HEK293 (cell line): ENCODE measurements around the gene NOVA2.

Experiments
- KLF17 ChIP-seq: fragments of 450-650 bp; formaldehyde crosslinking; IDR thresholded peaks from 2 replicates; pipeline ENCODE4 v1.5.1; 2016; ENCODE audit warnings: missing biosample characterization, missing genetic modification characterization
- SCRT1 ChIP-seq: fragments of 450-650 bp; formaldehyde crosslinking; IDR thresholded peaks from 2 replicates; pipeline ENCODE4 v1.5.1; 2016; ENCODE audit warnings: missing biosample characterization, missing genetic modification characterization, borderline replicate concordance
- ZBTB17 ChIP-seq: fragments of 450-650 bp; formaldehyde crosslinking; IDR thresholded peaks from 2 replicates; pipeline ENCODE4 v1.5.1; 2016; ENCODE audit warnings: missing biosample characterization, missing genetic modification characterization
- ZBTB49 ChIP-seq: fragments of 450-650 bp; formaldehyde crosslinking; IDR thresholded peaks from 2 replicates; pipeline ENCODE4 v1.5.1; 2016; ENCODE audit warnings: missing biosample characterization, missing genetic modification characterization, low read depth
- ZNF211 ChIP-seq: fragments of 450-650 bp; formaldehyde crosslinking; IDR thresholded peaks from 2 replicates; pipeline ENCODE4 v1.5.1; 2016; ENCODE audit warnings: low read depth, missing biosample characterization, missing genetic modification characterization
- ZNF274 ChIP-seq, 2 experiments: fragments of 200-500 bp in 1 of 2; fragments of 450-650 bp in 1 of 2; sonication (Bioruptor generic) in 1 of 2; formaldehyde crosslinking in 1 of 2; IDR thresholded peaks; 2 replicates each; pipeline versions ENCODE4 v1.5.1 to v1.6.1; 2014 to 2016; ENCODE audit warnings: borderline replicate concordance in 1 of 2, inconsistent platforms in 1 of 2, low read length in 1 of 2, missing biosample characterization in 1 of 2, missing genetic modification characterization in 1 of 2
- ZNF292 ChIP-seq: fragments of 450-650 bp; formaldehyde crosslinking; IDR thresholded peaks from 2 replicates; pipeline ENCODE4 v1.5.1; 2016; ENCODE audit warnings: low read depth, missing biosample characterization, missing genetic modification characterization, borderline replicate concordance
- ZNF404 ChIP-seq: fragments of 450-650 bp; formaldehyde crosslinking; IDR thresholded peaks from 2 replicates; pipeline ENCODE4 v1.5.1; 2017; ENCODE audit warnings: missing biosample characterization, missing genetic modification characterization
- ZNF473 ChIP-seq: fragments of 450-650 bp; formaldehyde crosslinking; IDR thresholded peaks from 2 replicates; pipeline ENCODE4 v1.5.1; 2017; ENCODE audit warnings: missing biosample characterization, missing genetic modification characterization
- ZNF513 ChIP-seq: fragments of 450-650 bp; IDR thresholded peaks from 2 replicates; pipeline ENCODE4 v1.5.1; 2018; ENCODE audit warnings: missing biosample characterization, missing genetic modification characterization
- ZNF548 ChIP-seq: fragments of 450-650 bp; formaldehyde crosslinking; IDR thresholded peaks from 2 replicates; pipeline ENCODE4 v1.5.1; 2016; ENCODE audit warnings: missing biosample characterization, missing genetic modification characterization
- ZNF560 ChIP-seq: fragments of 450-650 bp; formaldehyde crosslinking; IDR thresholded peaks from 2 replicates; pipeline ENCODE4 v1.5.1; 2017; ENCODE audit warnings: missing biosample characterization, missing genetic modification characterization, borderline replicate concordance
- ZNF561 ChIP-seq: fragments of 450-650 bp; IDR thresholded peaks from 2 replicates; pipeline ENCODE4 v1.5.1; 2018; ENCODE audit warnings: missing biosample characterization, missing genetic modification characterization, borderline replicate concordance
- ZNF624 ChIP-seq: fragments of 450-650 bp; formaldehyde crosslinking; IDR thresholded peaks from 2 replicates; pipeline ENCODE4 v1.5.1; 2017; ENCODE audit warnings: missing biosample characterization, missing genetic modification characterization
- ZNF664 ChIP-seq: fragments of 450-650 bp; formaldehyde crosslinking; IDR thresholded peaks from 2 replicates; pipeline ENCODE4 v1.5.1; 2016; ENCODE audit warnings: missing biosample characterization, missing genetic modification characterization
- ZSCAN16 ChIP-seq: fragments of 450-650 bp; formaldehyde crosslinking; IDR thresholded peaks from 2 replicates; pipeline ENCODE4 v1.5.1; 2016; ENCODE audit warnings: missing biosample characterization, missing genetic modification characterization
- ZSCAN23 ChIP-seq: fragments of 450-650 bp; formaldehyde crosslinking; IDR thresholded peaks from 2 replicates; pipeline ENCODE4 v1.5.1; 2016; ENCODE audit warnings: missing biosample characterization, missing genetic modification characterization
- ZXDB ChIP-seq: fragments of 450-650 bp; formaldehyde crosslinking; IDR thresholded peaks from 2 replicates; pipeline ENCODE4 v1.5.1; 2016; ENCODE audit warnings: missing biosample characterization, missing genetic modification characterization
- TF ChIP-seq, protein P1 (sequence below): fragments of 450-650 bp; formaldehyde crosslinking; conservative IDR thresholded peaks from 2 replicates; pipeline ENCODE4 v1.5.1; 2016; ENCODE audit warnings: low read depth, missing biosample characterization, missing genetic modification characterization
- TF ChIP-seq, protein P2 (sequence below): fragments of 450-650 bp; formaldehyde crosslinking; IDR thresholded peaks from 2 replicates; pipeline ENCODE4 v1.5.1; 2016; ENCODE audit warnings: missing biosample characterization, missing genetic modification characterization
- TF ChIP-seq, protein P3 (sequence below): fragments of 450-650 bp; formaldehyde crosslinking; IDR thresholded peaks from 2 replicates; pipeline ENCODE4 v1.5.1; 2017; ENCODE audit warnings: missing biosample characterization, missing genetic modification characterization
- TF ChIP-seq, protein P4 (sequence below): fragments of 450-650 bp; formaldehyde crosslinking; IDR thresholded peaks from 2 replicates; pipeline ENCODE4 v1.5.1; 2016; ENCODE audit warnings: missing biosample characterization, missing genetic modification characterization

NOVA2 gene

GRCh38 chr19:46009530-46010510 lies 36.2 kb upstream of the NOVA2 start (continued):
- TF ChIP-seq, protein P1, sequence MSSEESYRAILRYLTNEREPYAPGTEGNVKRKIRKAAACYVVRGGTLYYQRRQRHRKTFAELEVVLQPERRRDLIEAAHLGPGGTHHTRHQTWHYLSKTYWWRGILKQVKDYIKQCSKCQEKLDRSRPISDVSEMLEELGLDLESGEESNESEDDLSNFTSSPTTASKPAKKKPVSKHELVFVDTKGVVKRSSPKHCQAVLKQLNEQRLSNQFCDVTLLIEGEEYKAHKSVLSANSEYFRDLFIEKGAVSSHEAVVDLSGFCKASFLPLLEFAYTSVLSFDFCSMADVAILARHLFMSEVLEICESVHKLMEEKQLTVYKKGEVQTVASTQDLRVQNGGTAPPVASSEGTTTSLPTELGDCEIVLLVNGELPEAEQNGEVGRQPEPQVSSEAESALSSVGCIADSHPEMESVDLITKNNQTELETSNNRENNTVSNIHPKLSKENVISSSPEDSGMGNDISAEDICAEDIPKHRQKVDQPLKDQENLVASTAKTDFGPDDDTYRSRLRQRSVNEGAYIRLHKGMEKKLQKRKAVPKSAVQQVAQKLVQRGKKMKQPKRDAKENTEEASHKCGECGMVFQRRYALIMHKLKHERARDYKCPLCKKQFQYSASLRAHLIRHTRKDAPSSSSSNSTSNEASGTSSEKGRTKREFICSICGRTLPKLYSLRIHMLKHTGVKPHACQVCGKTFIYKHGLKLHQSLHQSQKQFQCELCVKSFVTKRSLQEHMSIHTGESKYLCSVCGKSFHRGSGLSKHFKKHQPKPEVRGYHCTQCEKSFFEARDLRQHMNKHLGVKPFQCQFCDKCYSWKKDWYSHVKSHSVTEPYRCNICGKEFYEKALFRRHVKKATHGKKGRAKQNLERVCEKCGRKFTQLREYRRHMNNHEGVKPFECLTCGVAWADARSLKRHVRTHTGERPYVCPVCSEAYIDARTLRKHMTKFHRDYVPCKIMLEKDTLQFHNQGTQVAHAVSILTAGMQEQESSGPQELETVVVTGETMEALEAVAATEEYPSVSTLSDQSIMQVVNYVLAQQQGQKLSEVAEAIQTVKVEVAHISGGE = no peak
- TF ChIP-seq ZNF560 (tag by site-specific recombination) (no peak), ZNF561 (tag by site-specific recombination) (no peak; the same call in 1 of the 2 replicates), ZNF211 (tag by site-specific recombination) (no peak), ZNF274 (IDR thresholded peaks at IDR 0.05; ENCODE audit: low read length) (no peak), ZNF274 (tag by site-specific recombination; IDR thresholded peaks at IDR 0.05; ENCODE audit: borderline replicate concordance) (no peak), ZNF624 (no peak), ZSCAN23 (tag by site-specific recombination) (no peak), ZNF473 (tag by site-specific recombination) (no peak), ZNF664 (tag by site-specific recombination) (no peak), ZXDB (tag by site-specific recombination) (peak; percentile 78), ZSCAN16 (tag by site-specific recombination) (no peak; the same call in 1 of the 2 replicates), ZNF548 (tag by site-specific recombination) (no peak), ZNF513 (tag by site-specific recombination) (no peak), ZBTB49 (tag by site-specific recombination) (no peak), KLF17 (tag by site-specific recombination) (no peak), SCRT1 (tag by site-specific recombination) (no peak), ZBTB17 (tag by site-specific recombination) (peak; percentile 64), ZNF404 (no peak), ZNF292 (tag by site-specific recombination) (no peak)
- TF ChIP-seq, protein P2, sequence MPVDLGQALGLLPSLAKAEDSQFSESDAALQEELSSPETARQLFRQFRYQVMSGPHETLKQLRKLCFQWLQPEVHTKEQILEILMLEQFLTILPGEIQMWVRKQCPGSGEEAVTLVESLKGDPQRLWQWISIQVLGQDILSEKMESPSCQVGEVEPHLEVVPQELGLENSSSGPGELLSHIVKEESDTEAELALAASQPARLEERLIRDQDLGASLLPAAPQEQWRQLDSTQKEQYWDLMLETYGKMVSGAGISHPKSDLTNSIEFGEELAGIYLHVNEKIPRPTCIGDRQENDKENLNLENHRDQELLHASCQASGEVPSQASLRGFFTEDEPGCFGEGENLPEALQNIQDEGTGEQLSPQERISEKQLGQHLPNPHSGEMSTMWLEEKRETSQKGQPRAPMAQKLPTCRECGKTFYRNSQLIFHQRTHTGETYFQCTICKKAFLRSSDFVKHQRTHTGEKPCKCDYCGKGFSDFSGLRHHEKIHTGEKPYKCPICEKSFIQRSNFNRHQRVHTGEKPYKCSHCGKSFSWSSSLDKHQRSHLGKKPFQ (tag by site-specific recombination) = no peak
- TF ChIP-seq, protein P3, sequence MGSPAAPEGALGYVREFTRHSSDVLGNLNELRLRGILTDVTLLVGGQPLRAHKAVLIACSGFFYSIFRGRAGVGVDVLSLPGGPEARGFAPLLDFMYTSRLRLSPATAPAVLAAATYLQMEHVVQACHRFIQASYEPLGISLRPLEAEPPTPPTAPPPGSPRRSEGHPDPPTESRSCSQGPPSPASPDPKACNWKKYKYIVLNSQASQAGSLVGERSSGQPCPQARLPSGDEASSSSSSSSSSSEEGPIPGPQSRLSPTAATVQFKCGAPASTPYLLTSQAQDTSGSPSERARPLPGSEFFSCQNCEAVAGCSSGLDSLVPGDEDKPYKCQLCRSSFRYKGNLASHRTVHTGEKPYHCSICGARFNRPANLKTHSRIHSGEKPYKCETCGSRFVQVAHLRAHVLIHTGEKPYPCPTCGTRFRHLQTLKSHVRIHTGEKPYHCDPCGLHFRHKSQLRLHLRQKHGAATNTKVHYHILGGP (tag by site-specific recombination) = peak; percentile 46; the same call in 1 of the 2 replicates
- TF ChIP-seq, protein P4, sequence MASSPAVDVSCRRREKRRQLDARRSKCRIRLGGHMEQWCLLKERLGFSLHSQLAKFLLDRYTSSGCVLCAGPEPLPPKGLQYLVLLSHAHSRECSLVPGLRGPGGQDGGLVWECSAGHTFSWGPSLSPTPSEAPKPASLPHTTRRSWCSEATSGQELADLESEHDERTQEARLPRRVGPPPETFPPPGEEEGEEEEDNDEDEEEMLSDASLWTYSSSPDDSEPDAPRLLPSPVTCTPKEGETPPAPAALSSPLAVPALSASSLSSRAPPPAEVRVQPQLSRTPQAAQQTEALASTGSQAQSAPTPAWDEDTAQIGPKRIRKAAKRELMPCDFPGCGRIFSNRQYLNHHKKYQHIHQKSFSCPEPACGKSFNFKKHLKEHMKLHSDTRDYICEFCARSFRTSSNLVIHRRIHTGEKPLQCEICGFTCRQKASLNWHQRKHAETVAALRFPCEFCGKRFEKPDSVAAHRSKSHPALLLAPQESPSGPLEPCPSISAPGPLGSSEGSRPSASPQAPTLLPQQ (tag by site-specific recombination) = peak; percentile 70
